ENCODE data around the gene NUTM2A. TPM values are rescaled to one million over a fixed set of nuclear protein-coding genes. Genes with fewer than 3 reads are reported as not detected.
"Not testable (repeated sequence)": the region's sequence is repeated elsewhere in the genome, so short reads cannot be mapped to it uniquely, and the experiment has no call there.

Gene NUTM2A, protein sequence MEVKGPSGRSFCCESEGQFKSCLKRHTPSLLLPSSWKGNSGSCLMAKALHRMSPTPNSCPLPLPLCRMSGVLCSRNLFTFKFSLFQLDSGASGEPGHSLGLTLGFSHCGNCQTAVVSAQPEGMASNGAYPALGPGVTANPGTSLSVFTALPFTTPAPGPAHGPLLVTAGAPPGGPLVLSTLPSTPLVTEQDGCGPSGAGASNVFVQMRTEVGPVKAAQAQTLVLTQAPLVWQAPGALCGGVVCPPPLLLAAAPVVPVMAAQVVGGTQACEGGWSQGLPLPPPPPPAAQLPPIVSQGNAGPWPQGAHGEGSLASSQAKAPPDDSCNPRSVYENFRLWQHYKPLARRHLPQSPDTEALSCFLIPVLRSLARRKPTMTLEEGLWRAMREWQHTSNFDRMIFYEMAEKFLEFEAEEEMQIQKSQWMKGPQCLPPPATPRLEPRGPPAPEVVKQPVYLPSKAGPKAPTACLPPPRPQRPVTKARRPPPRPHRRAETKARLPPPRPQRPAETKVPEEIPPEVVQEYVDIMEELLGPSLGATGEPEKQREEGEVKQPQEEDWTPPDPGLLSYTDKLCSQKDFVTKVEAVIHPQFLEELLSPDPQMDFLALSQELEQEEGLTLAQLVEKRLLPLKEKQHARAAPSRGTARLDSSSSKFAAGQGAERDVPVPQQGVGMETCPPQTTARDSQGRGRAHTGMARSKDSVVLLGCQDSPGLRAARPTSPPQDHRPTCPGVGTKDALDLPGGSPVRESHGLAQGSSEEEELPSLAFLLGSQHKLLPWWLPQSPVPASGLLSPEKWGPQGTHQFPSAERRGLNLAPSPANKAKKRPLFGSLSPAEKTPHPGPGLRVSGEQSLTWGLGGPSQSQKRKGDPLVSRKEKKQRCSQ
- 3.6 TPM for polyA plus RNA-seq (ENCODE audit: insufficient read length)
- long read RNA-seq, donor 1 = 0 reads
- long read RNA-seq, donor 2 = 0 reads
- long read RNA-seq, donor 3 = 0 reads
- long read RNA-seq, donor 4 = 0 reads
- long read RNA-seq, donor 5, partial matches to known transcripts = 0 of 1 reads
- long read RNA-seq, donor 5, other reads (novel, unspliced or antisense) = 0 of 1 reads
- long read RNA-seq, donor 6, partial matches to known transcripts = 0 of 1 reads
- long read RNA-seq, donor 6, other reads (novel, unspliced or antisense) = 0 of 1 reads
- long read RNA-seq, donor 7, partial matches to known transcripts = 6 of 6 reads
- long read RNA-seq, donor 7, other reads (novel, unspliced or antisense) = 0 of 6 reads
- long read RNA-seq, donor 8 = 0 reads

DNA sequence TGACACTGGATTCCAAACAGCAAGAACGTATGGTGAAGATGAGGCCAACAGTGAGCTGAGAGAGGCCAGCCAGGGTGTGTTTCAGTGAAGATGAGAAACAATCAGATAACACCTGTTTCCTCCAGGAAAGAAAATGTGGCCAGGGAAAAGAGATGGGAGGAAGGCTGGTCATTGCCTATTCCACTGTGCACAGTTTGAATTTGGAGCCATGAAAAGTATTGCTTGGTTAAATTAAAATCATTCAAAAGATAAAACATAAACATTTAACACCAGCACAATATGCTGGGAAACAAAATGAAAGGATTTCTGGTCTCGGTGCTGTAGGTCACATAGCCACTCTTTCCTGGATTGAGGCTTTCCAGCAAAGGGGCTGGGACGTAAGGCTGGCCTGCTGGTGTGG, at the start of gene NUTM2A:
Gene NUTM2A (plus strand): TSS at position 301 of the 400 bp plus-strand sequence. CDS start 383 bp downstream, outside the sequence.
- not testable (repeated sequence) for DNase-seq

DNA sequence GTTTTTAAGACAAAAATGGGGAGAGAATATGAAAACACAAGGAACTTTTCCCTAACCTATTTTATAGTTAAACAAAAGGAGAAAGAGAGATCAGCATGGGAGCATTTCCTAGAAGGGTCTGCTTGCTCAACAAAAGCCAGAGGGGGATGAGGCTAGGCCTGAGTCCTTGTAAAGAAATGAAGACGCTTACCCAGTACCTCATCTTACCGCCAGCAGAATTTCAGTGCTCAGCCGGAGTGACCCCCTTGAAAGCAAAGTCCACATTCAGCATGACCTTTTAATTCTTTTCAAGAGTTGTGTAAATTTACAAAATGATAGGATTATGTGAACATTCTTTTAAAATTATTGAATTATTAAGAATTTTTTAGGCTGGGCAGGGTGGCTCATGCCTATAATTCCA, 47.7 kb upstream of the NUTM2A start:
- not testable (repeated sequence) for DNase-seq

DNA sequence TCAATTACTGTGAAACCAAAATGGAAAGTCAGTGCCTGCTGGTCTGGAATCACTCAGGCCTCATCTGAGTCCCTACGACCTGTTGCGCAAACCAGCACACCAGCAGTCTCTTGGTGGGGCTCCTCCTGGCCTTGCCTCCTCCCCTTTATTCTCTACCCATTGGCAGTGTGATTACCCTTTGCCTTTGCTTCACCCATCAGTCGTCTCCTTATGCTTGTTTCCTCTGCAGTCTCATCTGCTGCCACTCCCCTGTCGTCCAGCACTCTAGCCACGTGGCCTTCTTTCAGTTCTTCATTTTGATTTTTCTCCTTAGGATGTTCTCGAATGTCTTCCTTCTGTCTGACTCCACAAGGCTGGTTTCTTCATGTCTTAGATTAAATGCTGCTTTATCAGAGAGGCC, 40.8 kb upstream of the NUTM2A start:
- not testable (repeated sequence) for DNase-seq

DNA sequence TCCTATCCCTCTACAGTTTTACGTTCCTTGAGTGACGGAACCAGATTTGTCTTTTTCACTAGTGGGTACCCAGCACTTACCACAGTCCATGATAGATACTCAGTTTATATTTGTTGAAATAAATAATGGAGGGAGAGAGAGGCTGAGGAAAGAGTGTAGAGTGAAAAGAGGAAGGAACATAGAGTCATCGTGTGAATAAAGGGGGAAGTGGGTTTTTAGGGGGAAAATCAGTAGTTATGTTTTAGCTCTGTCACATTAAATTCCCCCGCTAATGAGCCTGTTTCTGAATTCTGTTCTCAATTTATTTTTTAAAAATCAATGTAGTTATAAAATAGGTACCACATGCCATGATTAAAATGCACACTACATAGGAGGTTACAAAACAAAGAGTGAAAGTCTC, 39.2 kb upstream of the NUTM2A start:
- not testable (repeated sequence) for DNase-seq

DNA sequence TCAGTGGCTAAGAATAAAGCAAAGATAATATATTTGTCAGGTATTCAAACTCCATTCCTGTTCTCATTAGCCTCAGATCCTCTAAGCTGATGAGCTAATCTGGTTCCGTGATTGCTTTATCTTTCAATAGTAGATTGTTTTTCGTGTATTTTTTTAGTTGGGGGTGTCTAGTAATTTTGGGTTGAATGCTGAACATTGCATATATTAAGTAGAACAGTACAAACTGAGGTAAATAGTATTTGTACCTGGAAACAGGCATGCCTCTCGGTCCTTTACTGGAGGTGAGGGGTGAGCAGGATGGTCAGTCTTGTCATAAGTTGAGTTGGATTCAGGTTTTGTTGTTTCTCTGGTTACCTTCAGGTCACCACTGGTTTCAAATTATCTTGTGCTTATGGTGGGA, 37.7 kb upstream of the NUTM2A start:
- DNase-seq = not testable (repeated sequence)

DNA sequence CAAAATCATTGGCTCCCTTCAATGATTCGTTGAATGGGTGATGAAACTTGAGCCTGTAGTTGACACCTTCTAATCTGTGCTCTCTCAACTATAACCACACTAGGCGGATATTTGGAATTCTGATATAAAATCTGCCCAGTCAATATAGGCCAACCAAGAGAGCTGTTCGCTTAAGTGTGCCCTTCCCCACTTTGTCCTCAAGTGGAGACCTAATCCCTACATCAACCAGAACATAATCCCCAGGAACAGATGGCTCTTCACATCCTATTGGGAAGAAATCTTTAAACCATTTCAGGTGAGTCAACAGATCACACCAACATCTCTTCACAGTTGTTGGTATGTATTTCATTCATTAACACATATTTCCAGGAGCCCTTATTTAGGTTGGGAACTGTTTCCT, 33.4 kb upstream of the NUTM2A start:
- DNase-seq = not testable (repeated sequence)

DNA sequence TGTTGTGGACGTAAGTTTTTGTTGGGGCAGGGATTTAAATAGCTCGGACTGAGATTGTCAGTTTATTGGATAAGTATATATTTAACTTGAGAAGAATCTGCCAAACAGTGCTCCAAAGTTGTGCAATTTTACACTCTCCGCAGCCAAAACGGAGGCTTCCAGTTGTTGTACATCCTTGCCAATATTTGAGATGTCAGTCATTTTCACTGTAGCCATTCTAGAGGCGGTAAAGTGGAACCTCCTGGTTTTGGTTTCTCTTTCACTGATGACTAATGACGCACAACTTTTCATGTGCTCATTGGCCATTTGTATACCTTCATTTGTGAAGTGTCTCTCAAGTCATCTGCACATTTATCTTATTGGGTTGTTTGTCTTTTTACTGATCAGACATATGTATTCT, 24.3 kb upstream of the NUTM2A start:
- not testable (repeated sequence) for DNase-seq

DNA sequence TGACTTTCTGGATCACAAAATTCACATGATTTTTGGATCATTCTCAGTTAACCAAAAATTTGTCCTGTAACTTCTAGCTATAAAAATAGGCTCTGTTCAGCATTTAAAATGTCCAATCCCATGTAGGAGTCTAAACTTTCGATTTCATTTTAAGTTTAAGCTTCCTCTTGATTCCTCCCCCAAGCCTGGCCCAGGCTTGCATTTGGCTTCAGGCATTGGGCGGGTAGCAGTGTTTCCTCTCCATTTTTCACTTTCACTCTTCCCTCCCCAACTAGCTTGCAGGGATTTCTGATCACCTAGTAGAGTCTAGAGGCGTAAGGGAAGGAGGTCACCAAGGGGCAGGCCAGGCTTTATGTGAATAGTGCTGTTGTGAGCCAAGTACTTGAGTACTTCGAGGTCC, 20.4 kb upstream of the NUTM2A start:
- not testable (repeated sequence) for DNase-seq

DNA sequence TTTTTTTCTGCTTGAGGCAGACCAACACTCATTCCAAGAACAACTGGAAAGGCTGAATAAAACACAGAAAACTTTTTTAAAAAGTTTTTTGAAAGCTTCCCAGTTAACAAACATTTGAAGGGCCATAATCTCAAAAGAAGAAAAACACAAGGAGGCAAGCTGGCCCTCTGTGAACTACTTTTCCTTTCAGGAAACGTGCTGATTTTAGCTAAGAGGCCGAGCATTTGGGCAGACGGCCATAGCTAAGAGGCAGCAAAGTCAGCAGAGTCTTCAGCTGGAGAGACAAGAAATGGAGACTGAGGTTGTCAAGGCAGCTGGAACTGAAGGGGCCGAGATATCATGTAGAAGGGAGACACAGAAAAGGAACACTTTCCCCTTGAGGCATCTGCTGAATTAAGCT, 18.3 kb upstream of the NUTM2A start:
- not testable (repeated sequence) for DNase-seq

DNA sequence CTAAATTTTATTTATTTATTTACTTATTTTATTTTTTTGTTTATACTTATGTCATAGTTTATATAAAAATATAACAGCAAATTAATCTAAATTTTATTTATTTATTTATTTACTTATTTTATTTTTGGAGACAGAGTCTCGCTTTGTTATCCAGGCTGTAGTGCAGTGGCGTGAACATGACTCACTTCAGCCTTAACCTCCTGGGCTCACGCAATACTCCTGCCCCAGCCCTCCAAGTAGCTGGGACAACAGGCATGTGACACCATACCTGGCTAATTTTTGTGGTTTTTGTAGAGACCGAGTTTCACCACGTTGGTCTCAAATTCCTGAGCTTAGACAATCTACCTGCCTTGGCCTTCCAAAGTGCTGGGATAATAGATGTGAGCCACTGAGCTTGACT, 14.9 kb upstream of the NUTM2A start:
- not testable (repeated sequence) for DNase-seq

DNA sequence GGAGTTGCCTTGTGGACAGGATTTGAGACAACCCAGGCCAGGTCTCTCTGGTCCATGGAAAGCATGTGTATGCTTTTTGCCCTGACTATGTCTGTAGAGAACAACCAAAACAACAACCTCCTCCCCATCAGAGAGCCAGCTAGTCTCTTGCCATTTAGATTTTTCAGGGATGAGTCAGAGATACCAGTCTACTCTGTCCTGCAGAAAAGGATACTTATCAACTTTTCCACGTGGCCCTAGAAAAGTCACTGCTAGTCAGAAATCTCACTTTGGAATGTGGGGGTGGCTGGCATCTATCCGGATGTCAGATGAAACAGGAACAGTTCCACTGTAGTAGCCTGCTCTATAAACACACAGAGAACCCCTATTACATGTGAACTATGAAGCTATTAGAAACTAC, 13.4 kb upstream of the NUTM2A start:
- not testable (repeated sequence) for DNase-seq

DNA sequence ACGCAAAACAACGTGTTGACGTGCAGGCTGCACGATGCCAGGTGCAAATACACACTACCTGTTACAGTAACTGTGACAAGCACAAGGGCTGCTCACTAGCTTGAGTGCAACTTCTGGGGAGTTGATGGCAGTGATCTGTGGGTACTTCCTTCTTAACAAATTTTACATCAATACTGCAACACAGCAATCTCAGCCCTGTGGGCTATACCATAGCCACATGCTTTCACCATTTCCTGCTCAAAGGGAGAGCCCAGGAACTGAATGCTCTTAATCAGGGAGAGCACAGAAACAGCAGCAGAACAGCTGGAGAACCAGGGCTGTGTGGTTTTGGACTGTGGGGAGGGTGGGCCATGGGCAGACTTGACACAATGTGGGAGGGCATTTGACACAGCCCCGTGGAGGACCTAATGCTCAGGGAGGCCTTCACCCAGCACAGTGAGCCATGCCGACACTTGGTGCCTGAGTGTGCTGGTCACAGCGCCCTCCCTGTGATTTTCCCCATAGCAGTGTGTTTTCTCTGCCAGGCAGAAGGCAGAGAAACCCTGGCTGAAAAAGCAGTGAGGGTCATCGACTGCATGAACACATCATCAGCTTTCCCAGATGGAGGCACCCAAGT, 12.0 kb upstream of the NUTM2A start:
- DNase-seq = not testable (repeated sequence)

DNA sequence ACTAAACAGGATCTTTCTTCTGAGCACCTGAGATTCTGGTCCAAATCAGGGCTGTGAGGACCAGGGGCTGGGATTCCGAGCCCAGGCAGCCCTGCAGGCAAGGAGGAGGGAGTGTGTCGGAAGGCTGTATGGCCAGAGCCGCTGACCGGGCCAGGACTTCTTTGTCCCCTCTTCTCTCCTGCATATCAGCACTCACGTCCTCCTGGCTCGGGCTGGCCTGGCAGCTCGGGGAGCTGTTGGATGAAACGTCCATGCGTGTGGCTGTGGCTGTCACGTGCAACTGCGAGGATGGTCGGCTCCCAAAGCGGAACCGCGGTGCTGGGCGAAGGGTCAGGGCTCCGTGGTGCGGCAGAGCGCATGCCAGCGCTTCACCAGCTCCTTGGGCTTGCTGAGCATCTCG, 11.4 kb upstream of the NUTM2A start:
- not testable (repeated sequence) for DNase-seq

DNA sequence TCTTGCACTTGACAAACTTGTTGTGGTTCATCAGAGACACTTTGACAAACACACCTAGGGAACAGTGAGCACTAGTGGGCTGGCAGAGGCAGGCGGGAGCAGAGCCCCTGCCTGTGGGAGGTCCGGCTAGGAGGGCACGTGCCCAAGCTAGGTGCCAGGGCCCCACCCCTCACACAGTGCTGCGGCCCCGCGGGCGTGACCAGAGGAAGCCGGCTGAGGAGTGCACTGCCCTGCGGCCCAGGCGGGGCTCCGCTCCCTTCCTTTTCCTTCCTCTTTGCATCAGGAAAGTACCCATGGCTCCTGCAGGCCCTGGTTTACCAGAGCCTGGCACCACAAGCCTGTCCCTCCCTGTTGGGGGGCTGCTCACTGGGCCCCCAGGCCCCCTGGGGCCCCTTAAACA, 9.1 kb upstream of the NUTM2A start:
- not testable (repeated sequence) for DNase-seq

DNA sequence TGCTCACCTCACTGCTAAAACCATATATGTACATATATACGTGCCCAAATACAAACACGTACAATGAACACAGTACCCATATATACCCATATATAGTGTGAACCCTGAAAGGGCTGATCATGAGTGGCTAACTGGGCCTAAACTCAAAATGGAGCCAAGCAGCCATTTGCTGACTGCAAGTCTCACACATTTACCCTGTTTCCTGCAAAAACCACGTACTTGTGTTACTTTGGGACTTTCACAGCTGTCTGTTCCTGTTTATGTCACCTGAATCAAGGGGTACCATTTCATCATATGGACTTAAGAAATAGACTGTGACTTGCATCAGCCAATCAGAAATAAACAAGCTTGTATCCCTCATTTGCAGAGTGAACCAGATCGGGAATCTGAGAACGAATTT, 5.9 kb upstream of the NUTM2A start:
- not testable (repeated sequence) for DNase-seq

DNA sequence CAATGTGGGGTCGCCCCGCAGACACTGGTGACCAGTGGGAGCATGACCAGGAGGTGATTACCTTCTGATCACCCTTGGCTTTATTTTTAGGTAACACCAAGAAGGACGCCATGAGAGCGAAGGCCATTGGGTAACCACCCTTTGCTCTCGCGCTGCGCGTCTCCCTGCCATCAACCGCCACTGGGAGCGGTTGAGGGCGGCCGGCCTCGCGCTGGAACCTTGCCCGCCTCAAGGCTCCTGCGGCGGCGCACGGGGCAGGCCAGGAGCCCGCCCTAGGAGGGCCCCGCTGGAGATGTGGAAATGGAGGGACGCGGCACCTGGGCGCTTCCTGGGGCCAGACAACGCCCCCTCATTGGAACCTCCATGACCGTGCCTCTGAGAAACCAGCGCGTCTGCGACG, 2.5 kb upstream of the NUTM2A start:
- DNase-seq = not testable (repeated sequence)

DNA sequence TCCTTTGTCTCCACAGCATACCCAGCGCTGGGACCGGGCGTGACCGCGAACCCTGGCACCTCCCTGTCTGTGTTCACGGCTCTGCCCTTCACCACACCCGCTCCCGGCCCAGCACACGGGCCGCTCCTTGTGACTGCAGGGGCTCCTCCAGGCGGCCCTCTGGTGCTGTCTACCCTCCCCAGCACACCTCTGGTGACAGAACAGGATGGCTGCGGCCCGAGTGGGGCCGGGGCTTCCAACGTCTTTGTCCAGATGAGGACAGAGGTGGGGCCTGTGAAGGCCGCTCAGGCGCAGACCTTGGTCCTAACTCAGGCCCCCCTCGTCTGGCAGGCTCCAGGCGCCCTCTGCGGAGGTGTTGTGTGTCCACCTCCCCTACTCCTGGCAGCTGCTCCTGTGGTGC, 3.0 kb downstream of the NUTM2A start:
- not testable (repeated sequence) for DNase-seq

DNA sequence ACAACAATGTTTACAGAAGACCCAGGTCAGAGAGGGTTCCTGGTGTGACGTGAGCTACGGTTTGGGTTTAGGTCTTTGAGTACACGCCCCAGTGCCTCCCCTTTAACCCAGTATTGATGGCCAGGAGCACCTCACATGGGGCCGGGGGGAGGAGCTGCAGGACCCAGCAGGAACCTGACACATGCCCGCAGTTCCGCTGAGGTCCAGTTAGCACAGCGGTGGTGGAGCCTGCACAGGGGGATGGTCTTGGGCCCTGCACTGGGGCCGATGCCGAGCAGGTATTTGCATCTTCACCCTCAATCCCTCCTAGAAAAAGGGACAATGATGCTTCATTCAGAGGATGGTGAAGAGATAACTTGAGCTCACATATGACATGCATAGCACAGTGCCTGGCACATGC, 4.0 kb downstream of the NUTM2A start:
- not testable (repeated sequence) for DNase-seq

DNA sequence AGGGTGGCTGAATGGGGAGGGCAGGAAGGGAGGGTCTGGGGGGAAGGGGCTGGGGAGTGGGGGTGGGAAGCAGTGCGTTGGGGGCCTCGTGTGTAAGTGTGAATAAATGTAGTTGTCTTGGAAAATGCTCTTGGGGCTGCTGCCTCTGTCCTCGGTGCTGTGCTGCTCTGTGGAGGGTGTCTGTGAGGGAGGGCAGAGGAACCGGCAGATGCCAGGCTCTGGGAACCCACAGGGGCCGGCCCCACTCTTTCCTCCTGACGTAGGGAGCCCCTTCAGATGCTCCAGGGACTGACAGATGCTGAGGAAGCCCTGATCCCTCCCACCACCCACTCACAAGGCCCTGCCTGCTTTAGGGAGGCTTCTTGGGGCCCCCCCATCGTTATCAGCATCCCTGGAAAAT, 9.6 kb downstream of the NUTM2A start:
- not testable (repeated sequence) for DNase-seq

DNA sequence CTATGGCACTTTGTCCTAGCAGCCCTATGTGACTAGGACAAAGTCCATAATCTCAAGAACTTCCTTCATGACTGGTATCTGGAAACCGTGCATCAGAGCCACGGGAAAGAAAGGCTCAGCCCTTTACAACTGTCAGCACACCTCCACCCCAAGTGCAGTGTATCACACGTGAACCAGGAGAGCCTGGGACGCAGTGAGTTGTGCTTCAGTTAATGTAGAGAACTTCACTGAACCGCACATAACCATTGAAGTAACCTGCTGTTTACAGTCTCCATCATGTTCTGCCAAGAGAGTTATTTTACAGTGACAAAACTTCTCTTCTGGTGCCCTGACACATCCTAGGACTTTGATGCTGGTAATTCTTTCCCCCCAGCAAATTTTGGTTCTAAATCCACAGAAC, 12.0 kb downstream of the NUTM2A start:
- DNase-seq = not testable (repeated sequence)

DNA sequence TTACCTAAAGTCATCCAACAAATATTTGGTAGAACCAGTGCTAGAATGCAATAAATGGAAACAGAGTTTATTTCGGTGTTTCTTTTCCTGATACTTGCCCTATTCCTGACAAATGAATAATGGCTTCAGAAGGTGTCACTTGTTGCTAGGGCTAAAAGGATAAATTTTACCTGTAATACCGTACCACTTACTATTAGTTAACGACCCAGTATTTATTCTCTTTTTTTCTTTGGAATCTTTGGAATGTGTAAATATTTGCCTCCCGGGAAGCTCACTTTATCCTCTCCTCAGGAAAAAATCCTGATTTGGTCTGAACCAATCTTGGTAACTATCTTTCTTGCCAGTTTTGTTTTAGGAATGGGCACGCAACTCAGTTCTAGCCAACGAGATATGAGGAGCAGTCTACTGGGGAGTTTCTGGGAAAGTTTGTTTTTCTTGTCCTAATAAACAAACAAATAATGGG, 14.1 kb downstream of the NUTM2A start:
- not testable (repeated sequence) for DNase-seq

DNA sequence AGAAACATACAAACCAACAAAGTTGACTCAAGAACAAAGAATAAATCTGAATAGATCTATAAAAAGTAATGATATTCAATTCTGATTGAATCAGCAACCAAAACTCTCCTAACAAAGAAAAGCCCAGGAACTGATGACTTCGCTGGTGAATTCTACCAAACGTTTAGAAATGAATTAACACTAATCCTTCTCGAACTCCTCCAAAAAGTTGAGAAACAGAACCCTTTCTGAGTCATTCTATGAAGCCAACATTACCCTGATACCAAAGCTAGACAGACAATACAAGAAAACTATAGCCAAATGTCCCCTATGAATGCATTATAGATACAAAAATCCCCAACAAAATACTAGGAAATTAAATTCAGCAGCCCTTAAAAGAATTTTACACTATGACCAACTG, 16.9 kb downstream of the NUTM2A start:
- DNase-seq = not testable (repeated sequence)
